ENCODE data around the gene LRRC34.
A peak's percentile ranks its signal among the peaks of the same experiment; 100 is the strongest.

LRRC34 gene

GRCh38 chr3:169812332-169813235 is at the start of gene LRRC34, which contains the start of gene LRRIQ4:
LRRC34 (minus strand) TSS chr3:169812904; CDS start chr3:169812548, 356 bp downstream.
LRRIQ4 (plus strand) TSS chr3:169812870; CDS start chr3:169821922, 9,052 bp downstream.
- DNase-seq (ENCODE audit: low read depth), result peak; percentile 82
- no peak for TF ChIP-seq CTCF (conservative IDR thresholded peaks at IDR 0.05; ENCODE audit: control insufficient read depth, insufficient read depth, low read depth, low read length)
- H3K4me3 ChIP-seq (ENCODE audit: control insufficient read depth, low read depth, low read length), result peak within 1 kb of the TSS; percentile 57

GRCh38 chr3:169861871-169862270 is 49.2 kb upstream of the LRRC34 start:
- TF ChIP-seq CTCF (conservative IDR thresholded peaks at IDR 0.05; ENCODE audit: control insufficient read depth, insufficient read depth, low read depth, low read length), result no peak
- no peak for DNase-seq (ENCODE audit: low read depth)
- no peak overlapping the region for H3K4me3 ChIP-seq (ENCODE audit: control insufficient read depth, low read depth, low read length)

- TF ChIP-seq CTCF (conservative IDR thresholded peaks at IDR 0.05; ENCODE audit: control insufficient read depth, insufficient read depth, low read depth, low read length), result no peak
- H3K4me3 ChIP-seq (ENCODE audit: control insufficient read depth, low read depth, low read length), result no peak overlapping the region
- no peak for DNase-seq (ENCODE audit: low read depth)
Measured at GRCh38 chr3:169857811-169858210, 45.1 kb upstream of the LRRC34 start.

- no peak for DNase-seq (ENCODE audit: low read depth)
Measured at GRCh38 chr3:169855514-169855913, 42.8 kb upstream of the LRRC34 start.

GRCh38 chr3:169850618-169851017 is 37.9 kb upstream of the LRRC34 start:
- TF ChIP-seq CTCF (conservative IDR thresholded peaks at IDR 0.05; ENCODE audit: control insufficient read depth, insufficient read depth, low read depth, low read length), result no peak
- H3K4me3 ChIP-seq (ENCODE audit: control insufficient read depth, low read depth, low read length), result no peak overlapping the region
- no peak for DNase-seq (ENCODE audit: low read depth)

More at GRCh38 chr3:169855514-169855913, 42.8 kb upstream of the LRRC34 start:
- H3K4me3 ChIP-seq (ENCODE audit: control insufficient read depth, low read depth, low read length), result no peak overlapping the region
- TF ChIP-seq CTCF (conservative IDR thresholded peaks at IDR 0.05; ENCODE audit: control insufficient read depth, insufficient read depth, low read depth, low read length), result no peak

- no peak overlapping the region for H3K4me3 ChIP-seq (ENCODE audit: control insufficient read depth, low read depth, low read length)
- no peak for DNase-seq (ENCODE audit: low read depth)
- no peak for TF ChIP-seq CTCF (conservative IDR thresholded peaks at IDR 0.05; ENCODE audit: control insufficient read depth, insufficient read depth, low read depth, low read length)
Measured at GRCh38 chr3:169848741-169849140, 36.0 kb upstream of the LRRC34 start.

Measured in fibroblast of mammary gland (primary cell).